SU-DHL-6 (cell line): ENCODE measurements around the gene EXOC6.

ENCODE experiments used
- EZH2phosphoT487 ChIP-seq: fragments of 200-600 bp; sonication (generic), shearing (Covaris generic); conservative IDR thresholded peaks from 2 replicates; pipeline ENCODE4 v1.6.1; 2018; ENCODE audit warnings: mild to moderate bottlenecking, antibody characterized with exemption, low read length, moderate library complexity, mixed read lengths
- TF ChIP-seq, protein P1 (sequence below): fragments of 200-600 bp; sonication (generic); IDR thresholded peaks from one replicate; pipeline ENCODE4 v1.5.1; 2017; ENCODE audit warnings: antibody characterized with exemption, mild to moderate bottlenecking, low read length, moderate library complexity; ENCODE audit not compliant: insufficient read depth, poor library complexity, severe bottlenecking

DNA sequence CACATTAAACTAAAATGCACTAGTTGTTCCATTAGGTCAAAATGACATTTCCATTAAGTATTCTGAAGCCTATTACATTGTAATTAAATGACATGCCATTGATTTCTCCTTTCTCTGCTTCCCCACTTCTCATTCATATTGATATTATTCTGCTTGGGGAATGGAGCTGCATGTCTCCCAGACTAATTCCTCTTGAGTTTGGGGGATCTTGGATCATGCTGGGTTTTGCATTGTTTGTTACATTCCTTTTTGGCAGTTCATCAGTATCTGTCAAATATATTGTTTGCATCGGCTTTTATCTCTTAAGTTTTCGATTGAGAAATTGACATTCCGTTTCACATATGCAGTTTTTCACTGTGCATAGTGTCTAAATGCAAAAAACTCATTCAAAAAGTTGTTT lies 147.2 kb downstream of the EXOC6 start:
- TF ChIP-seq, protein P1, sequence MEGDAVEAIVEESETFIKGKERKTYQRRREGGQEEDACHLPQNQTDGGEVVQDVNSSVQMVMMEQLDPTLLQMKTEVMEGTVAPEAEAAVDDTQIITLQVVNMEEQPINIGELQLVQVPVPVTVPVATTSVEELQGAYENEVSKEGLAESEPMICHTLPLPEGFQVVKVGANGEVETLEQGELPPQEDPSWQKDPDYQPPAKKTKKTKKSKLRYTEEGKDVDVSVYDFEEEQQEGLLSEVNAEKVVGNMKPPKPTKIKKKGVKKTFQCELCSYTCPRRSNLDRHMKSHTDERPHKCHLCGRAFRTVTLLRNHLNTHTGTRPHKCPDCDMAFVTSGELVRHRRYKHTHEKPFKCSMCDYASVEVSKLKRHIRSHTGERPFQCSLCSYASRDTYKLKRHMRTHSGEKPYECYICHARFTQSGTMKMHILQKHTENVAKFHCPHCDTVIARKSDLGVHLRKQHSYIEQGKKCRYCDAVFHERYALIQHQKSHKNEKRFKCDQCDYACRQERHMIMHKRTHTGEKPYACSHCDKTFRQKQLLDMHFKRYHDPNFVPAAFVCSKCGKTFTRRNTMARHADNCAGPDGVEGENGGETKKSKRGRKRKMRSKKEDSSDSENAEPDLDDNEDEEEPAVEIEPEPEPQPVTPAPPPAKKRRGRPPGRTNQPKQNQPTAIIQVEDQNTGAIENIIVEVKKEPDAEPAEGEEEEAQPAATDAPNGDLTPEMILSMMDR: no peak
- no peak for TF ChIP-seq EZH2phosphoT487
